Activated B cell treated with CpG ODN at 0.5 μM for 24 hours (primary cell): ENCODE measurements around the gene ITGB8. TPM values are rescaled to one million over a fixed set of nuclear protein-coding genes. Genes with fewer than 3 reads are reported as not detected.

Experiments
- ATAC-seq: fragments of 200-7000 bp; cut with Tn5 transposase; one replicate; pipeline ENCODE4 v1.10.0; 2021; ENCODE audit warnings: low read depth, mild to moderate bottlenecking, moderate library complexity
- CTCF ChIA-PET: fragments of 350-600 bp; sonication (Branson Sonifier 250); formaldehyde crosslinking; loops from one replicate; lab custom pipeline; 2021; ENCODE audit warnings: antibody characterized with exemption; lab: Charles Lee
- POLR2A ChIA-PET: fragments of 350-600 bp; sonication (Branson Sonifier 250); formaldehyde crosslinking; loops from one replicate; lab custom pipeline; 2021; ENCODE audit warnings: antibody characterized with exemption; lab: Charles Lee
- DNase-seq: peaks from one replicate; pipeline ENCODE4 v3.0.0; 2022
- H3K27ac Mint-ChIP-seq: one replicate; pipeline ENCODE4 v1.8.0; 2020; ENCODE audit warnings: mixed read lengths
- H3K27me3 Mint-ChIP-seq: one replicate; pipeline ENCODE4 v1.8.0; 2021; ENCODE audit warnings: mixed read lengths
- H3K36me3 Mint-ChIP-seq: one replicate; pipeline ENCODE4 v1.8.0; 2021; ENCODE audit warnings: low read depth, mixed read lengths
- H3K4me1 Mint-ChIP-seq: one replicate; pipeline ENCODE4 v1.8.0; 2021; ENCODE audit warnings: mixed read lengths
- H3K4me3 Mint-ChIP-seq: one replicate; pipeline ENCODE4 v1.8.0; 2020; ENCODE audit warnings: mild to moderate bottlenecking, mixed read lengths
- H3K9me3 Mint-ChIP-seq: one replicate; pipeline ENCODE4 v1.8.0; 2020; ENCODE audit warnings: mixed read lengths
- intact Hi-C: fragments of 100-400 bp; cut with micrococcal nuclease; formaldehyde crosslinking; loops from one replicate; pipeline ENCODE4 v1.15.1; 2024
- total RNA-seq: library from RNA; stranded (reverse); gene quantifications from 2 replicates; pipeline ENCODE4 v1.2.3, GENCODE V29; 2022
- TF ChIP-seq, protein P1 (sequence below): fragments of 200-600 bp; IDR thresholded peaks from one replicate; pipeline ENCODE4 v1.8.0; 2022; ENCODE audit warnings: antibody characterized with exemption, mild to moderate bottlenecking

ITGB8 gene
- total RNA-seq, 1 donor from 2014 or later: 0.75 TPM

DNA sequence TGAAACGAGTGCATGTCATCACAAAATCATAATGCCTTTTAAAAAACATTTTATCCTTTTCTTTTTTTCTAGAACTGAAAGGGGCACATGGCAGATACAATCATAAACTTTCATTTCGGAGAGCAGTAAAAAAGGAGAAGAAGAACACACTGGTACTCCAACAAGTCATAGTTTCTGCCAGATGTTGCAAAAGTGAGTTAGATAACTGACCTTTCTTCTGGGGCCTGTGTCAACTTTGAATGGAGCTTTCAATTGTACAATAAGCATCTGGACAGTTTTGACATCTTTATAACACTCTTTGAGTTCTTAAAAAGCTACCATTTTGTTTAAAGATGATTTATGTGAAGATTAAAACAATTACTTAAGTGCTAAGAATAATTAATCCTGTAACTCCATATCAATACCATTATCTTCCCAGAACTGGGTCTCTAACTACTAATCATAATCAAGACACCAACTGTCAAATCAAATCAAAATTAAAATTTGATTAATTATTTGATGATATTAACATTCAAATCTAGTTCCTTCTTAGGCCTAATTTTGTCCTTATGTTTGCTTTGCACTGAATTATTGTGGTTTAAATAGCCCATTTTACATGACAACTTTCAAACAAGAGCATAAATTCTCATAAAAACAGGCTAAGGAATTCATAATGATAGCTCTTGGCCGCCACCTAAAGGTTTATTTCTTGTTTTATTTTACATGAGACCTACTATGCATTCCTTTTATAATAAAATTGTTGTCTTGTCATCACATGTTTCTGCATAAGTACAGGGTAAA is 19.5 kb upstream of the ITGB8 start:
- TF ChIP-seq, protein P1, sequence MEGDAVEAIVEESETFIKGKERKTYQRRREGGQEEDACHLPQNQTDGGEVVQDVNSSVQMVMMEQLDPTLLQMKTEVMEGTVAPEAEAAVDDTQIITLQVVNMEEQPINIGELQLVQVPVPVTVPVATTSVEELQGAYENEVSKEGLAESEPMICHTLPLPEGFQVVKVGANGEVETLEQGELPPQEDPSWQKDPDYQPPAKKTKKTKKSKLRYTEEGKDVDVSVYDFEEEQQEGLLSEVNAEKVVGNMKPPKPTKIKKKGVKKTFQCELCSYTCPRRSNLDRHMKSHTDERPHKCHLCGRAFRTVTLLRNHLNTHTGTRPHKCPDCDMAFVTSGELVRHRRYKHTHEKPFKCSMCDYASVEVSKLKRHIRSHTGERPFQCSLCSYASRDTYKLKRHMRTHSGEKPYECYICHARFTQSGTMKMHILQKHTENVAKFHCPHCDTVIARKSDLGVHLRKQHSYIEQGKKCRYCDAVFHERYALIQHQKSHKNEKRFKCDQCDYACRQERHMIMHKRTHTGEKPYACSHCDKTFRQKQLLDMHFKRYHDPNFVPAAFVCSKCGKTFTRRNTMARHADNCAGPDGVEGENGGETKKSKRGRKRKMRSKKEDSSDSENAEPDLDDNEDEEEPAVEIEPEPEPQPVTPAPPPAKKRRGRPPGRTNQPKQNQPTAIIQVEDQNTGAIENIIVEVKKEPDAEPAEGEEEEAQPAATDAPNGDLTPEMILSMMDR: peak; percentile 31
- Mint-ChIP-seq H3K4me1 (peaks cover 16% of the 10 kb centered on the region), H3K4me3 (no peak overlapping the region), H3K27ac (peak overlapping the region; percentile 64), H3K36me3 (no peaks in the 10 kb centered on the region), H3K27me3 (no peaks in the 10 kb centered on the region), H3K9me3 (no peaks in the 10 kb centered on the region)
- ChIA-PET CTCF (interaction anchor here (0.8 to 4.6 kb wide), 20 partner anchors 11 to 602 kb away, joined by 3 to 55 read pairs (median 6); partner anchors contain the start of genes MACC1 and POLR1F), POLR2A (no interaction called here)
- DNase-seq (no peak), ATAC-seq (peak; percentile 37)
- intact Hi-C loops: loop anchor here (1.0 to 5.0 kb wide), 11 partner anchors 72 to 602 kb away; partner anchors contain the start of genes MACC1 and POLR1F

GRCh38 chr7:20311743-20312042 is 19.0 kb upstream of the ITGB8 start:
- Mint-ChIP-seq H3K27me3 (no peaks in the 10 kb centered on the region), H3K9me3 (no peaks in the 10 kb centered on the region), H3K4me1 (peaks cover 11% of the 10 kb centered on the region), H3K36me3 (no peaks in the 10 kb centered on the region), H3K4me3 (no peak overlapping the region), H3K27ac (no peak overlapping the region)
- DNase-seq (no peak), ATAC-seq (no peak)
- CTCF ChIA-PET: interaction anchor here (1.0 to 4.6 kb wide), 16 partner anchors 11 to 603 kb away, joined by 3 to 55 read pairs (median 6); partner anchors contain the start of genes MACC1 and POLR1F
- POLR2A ChIA-PET: no interaction called here
- TF ChIP-seq, protein P1: no peak
- intact Hi-C loops: loop anchor here (1.0 to 5.0 kb wide), 11 partner anchors 73 to 603 kb away; partner anchors contain the start of genes MACC1 and POLR1F

- POLR2A ChIA-PET: interaction anchor here (1.0 kb wide), 1 partner anchor 17 kb away, joined by 3 read pairs; no protein-coding TSS in a partner anchor
- CTCF ChIA-PET: interaction anchor here (0.6 to 4.6 kb wide), 15 partner anchors 8 to 599 kb away, joined by 3 to 55 read pairs (median 6); partner anchors contain the start of gene MACC1
- TF ChIP-seq, protein P1: no peak
- H3K9me3 Mint-ChIP-seq: no peaks in the 10 kb centered on the region
- intact Hi-C loops: loop anchor here (5.0 kb wide), 1 partner anchor 140 kb away; no protein-coding TSS in a partner anchor
- H3K4me3 Mint-ChIP-seq: no peak overlapping the region
- peaks cover 6% of the 10 kb centered on the region for H3K4me1 Mint-ChIP-seq
- no peaks in the 10 kb centered on the region for H3K36me3 Mint-ChIP-seq
- no peaks in the 10 kb centered on the region for H3K27me3 Mint-ChIP-seq
- no peak overlapping the region for H3K27ac Mint-ChIP-seq
- no peak for DNase-seq
- no peak for ATAC-seq
These were observed 18.1 kb upstream of the ITGB8 start for GRCh38 chr7:20312562-20312961.

DNA sequence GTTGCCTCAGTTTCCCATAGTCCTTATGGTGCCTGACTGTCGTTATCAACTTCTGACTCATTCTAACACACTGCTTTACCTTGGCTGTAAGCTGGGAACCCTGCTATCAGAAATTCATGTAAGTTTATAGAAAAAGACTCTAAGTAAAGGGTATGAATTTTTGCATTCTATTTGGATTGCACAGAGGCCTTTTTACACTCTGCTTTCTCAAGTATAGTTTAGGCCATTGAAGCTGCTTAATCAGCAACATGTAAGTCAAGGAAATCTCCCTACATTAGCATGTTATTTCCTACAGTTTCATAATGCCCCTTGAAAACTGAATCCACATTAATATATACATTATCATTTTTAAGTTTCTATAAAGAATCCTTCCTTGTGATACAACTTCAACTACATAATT is 17.1 kb upstream of the ITGB8 start:
- ATAC-seq (no peak), DNase-seq (no peak)
- TF ChIP-seq, protein P1: no peak
- Mint-ChIP-seq H3K4me1 (peaks cover 6% of the 10 kb centered on the region), H3K27ac (no peak overlapping the region), H3K4me3 (no peak overlapping the region), H3K36me3 (no peaks in the 10 kb centered on the region), H3K9me3 (no peaks in the 10 kb centered on the region), H3K27me3 (no peaks in the 10 kb centered on the region)
- CTCF ChIA-PET: interaction anchor here (0.8 to 4.6 kb wide), 11 partner anchors 9 to 600 kb away, joined by 3 to 55 read pairs (median 5); no protein-coding TSS in a partner anchor
- POLR2A ChIA-PET: interaction anchor here (1.0 kb wide), 1 partner anchor 16 kb away, joined by 3 read pairs; no protein-coding TSS in a partner anchor
- intact Hi-C loops: loop anchor here (5.0 kb wide), 1 partner anchor 141 kb away; no protein-coding TSS in a partner anchor

- ChIA-PET CTCF (interaction anchor here (0.6 to 4.6 kb wide), 6 partner anchors 115 to 599 kb away, joined by 3 to 55 read pairs (median 4); no protein-coding TSS in a partner anchor), POLR2A (interaction anchor here (0.6 kb wide), 1 partner anchor 9 kb away, joined by 3 read pairs; no protein-coding TSS in a partner anchor)
- peaks cover 6% of the 10 kb centered on the region for H3K4me1 Mint-ChIP-seq
- no peaks in the 10 kb centered on the region for H3K27me3 Mint-ChIP-seq
- H3K27ac Mint-ChIP-seq: no peak overlapping the region
- H3K9me3 Mint-ChIP-seq: no peaks in the 10 kb centered on the region
- TF ChIP-seq, protein P1: no peak
- no peak for ATAC-seq
- H3K4me3 Mint-ChIP-seq: no peak overlapping the region
- intact Hi-C loops: loop anchor here (5.0 kb wide), 1 partner anchor 142 kb away; no protein-coding TSS in a partner anchor
- H3K36me3 Mint-ChIP-seq: no peaks in the 10 kb centered on the region
- no peak for DNase-seq
These were observed 16.5 kb upstream of the ITGB8 start for GRCh38 chr7:20314198-20314597.
